ENCODE results near the gene WNT5B.

The WNT5B gene

DNA sequence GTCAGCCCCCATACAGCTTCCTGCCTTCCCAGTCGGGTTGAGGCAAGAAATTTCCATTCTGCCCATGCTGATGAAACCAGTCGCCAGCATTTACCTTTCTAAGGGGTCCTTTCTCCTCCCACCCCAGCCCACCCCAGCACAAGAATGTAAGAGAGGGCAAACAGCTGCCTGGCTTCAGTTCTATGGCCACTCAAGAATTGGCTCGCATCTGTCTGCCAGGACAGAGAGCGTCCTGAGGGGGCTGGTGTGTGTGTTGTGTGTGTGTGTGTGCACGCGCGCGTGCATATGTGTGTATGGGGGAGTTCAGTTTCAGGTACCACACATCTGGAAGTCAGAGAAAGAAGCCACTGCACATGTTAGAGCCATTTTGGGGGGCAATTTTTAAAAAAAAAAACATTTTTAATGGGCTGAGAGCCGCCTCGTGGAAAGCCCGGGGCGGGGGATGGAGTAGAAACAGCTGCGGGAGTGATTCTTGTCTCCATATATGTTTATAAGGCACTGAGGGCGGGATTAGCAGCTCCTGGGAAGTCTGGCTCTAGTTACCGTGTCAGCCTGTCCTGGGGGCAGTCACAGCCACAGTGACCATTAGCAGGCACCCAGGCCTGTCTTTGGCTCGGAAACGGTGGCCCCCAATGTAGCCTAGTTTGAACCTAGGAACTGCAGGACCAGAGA is at the start of gene WNT5B:
WNT5B (plus strand) TSS at position 566 of the 672 bp plus-strand sequence. CDS start 2,124 bp downstream, outside the sequence.
- H3K4me3 Mint-ChIP-seq: peak within 1 kb of the TSS; percentile 75
- peaks cover 29% of the 10 kb centered on the region for H3K4me1 Mint-ChIP-seq
- peaks cover 53% of the 10 kb centered on the region for H3K27me3 Mint-ChIP-seq
- H3K36me3 Mint-ChIP-seq: no peaks in the 10 kb centered on the region
- ATAC-seq: no peak
- peak within 1 kb of the TSS; percentile 25 for H3K27ac Mint-ChIP-seq
- H3K9me3 Mint-ChIP-seq: no peaks in the 10 kb centered on the region

DNA sequence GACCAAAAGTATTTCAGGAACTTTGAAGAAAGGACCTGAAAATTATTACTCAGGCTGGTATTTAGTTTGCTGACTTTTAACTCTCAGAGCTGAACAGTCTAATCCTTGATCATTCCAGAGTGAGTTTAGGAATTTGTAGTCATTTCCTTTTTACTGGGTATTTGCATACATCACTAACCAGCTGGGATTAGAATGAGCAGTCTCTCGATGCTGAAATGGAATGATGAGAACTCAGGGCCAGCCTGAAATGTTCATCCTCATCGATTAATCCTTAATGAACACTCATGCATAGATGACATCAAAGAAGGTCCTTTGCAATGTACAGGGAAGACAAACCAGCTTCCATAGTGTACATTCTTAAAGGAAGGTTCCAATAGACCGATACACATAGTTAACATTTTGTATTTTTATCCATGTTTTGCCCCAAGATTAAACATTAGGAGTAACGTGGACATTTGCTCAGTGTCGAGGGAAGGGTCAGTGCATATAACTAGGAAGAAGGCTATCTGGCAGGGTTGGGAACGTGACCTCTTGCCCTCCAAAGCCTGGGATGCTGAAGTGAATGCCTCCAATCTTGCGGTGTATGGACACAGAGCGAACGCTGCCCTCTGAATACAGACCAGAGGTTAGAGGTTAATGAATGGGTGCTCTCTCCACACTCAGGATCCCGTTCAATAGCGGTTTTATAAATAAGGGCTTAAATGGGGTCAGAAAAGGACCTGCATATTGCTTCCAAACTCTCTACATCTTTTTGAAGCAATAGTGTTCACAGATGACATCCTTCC is 49.2 kb upstream of the WNT5B start:
- no peaks in the 10 kb centered on the region for H3K36me3 Mint-ChIP-seq
- H3K4me3 Mint-ChIP-seq: no peak overlapping the region
- H3K4me1 Mint-ChIP-seq: peaks cover 28% of the 10 kb centered on the region
- no peak for ATAC-seq
- no peaks in the 10 kb centered on the region for H3K27me3 Mint-ChIP-seq
- H3K27ac Mint-ChIP-seq: no peak overlapping the region
- H3K9me3 Mint-ChIP-seq: no peaks in the 10 kb centered on the region

DNA sequence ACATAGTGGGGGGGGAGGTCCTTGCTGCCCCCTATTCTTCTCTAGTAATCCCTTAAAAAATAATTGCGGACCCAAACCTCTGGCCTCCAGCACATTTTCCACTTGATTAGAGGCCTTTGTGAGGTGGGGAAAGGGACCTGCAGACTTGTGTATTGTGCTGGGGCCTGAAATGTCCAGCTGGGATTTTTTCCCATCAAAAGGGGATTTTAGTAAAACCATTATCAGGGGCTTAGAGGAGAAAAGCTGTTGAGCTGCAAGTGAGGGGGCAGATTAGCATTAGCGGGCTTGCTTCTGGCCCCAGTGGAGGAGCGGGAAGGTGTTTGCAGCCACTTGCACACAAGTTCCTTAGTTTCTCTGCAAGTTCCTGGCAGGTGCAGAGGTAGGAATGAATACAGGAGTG is 48.5 kb upstream of the WNT5B start:
- no peaks in the 10 kb centered on the region for H3K36me3 Mint-ChIP-seq
- no peaks in the 10 kb centered on the region for H3K27me3 Mint-ChIP-seq
- H3K4me1 Mint-ChIP-seq: peaks cover 24% of the 10 kb centered on the region
- H3K27ac Mint-ChIP-seq: no peak overlapping the region
- no peak for ATAC-seq
- H3K4me3 Mint-ChIP-seq: no peak overlapping the region
- H3K9me3 Mint-ChIP-seq: no peaks in the 10 kb centered on the region

DNA sequence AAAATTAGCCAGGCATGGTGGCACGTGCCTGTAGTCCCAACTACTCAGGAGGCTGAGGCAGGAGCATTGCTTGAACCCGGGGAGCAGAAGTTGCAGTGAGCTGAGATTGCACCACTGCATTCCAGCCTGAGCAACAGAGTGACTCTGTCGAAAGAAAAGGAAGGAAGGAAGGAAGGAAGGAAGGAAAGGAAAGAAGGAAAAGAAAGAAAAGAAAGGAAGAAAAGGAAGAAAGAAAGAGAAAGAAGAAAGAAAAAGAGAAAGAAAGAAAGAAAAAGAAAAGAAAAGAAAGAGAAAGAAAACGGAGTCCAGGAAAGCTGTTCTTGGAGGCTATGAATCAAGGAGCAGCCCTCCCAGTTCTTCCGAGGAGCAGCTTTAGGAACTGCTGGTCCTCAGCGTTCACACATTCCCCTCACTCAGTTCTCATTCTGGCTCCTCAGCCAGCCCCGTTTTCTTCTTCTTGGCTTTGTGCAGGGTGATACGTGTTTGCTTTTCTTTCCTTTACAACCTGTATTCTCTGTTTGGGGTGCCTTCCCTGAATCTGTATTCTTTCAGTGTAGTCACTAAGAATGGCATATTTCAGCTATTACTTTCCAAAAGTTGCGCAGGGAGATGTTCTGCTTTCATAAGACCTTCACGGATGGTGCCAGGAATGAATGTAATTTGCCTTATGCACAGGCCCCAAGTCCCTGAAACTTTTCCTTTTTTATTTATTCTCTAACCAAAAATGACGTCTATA is 46.9 kb upstream of the WNT5B start:
- Mint-ChIP-seq H3K4me3 (no peak overlapping the region), H3K27me3 (no peaks in the 10 kb centered on the region), H3K4me1 (peaks cover 21% of the 10 kb centered on the region), H3K27ac (peak overlapping the region; percentile 23), H3K9me3 (no peaks in the 10 kb centered on the region), H3K36me3 (no peaks in the 10 kb centered on the region)
- no peak for ATAC-seq

DNA sequence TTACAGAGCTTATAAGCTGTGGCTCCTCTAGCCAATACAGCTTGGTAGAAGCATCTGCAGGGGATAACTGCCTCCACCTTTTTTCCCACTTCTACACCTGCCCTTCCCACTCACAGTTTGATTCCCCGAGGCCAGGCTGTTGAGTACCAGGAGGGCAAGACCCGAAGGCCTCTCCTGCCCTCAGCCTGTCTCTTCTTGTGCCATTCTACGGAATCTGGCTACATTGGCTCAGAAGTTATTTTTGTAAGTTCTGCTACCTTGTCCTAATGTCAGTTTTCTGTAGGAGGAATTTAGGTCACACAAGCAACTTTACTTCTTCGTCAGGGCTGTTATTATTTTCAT is 46.4 kb upstream of the WNT5B start:
- H3K4me1 Mint-ChIP-seq: peaks cover 23% of the 10 kb centered on the region
- no peaks in the 10 kb centered on the region for H3K9me3 Mint-ChIP-seq
- H3K4me3 Mint-ChIP-seq: no peak overlapping the region
- no peak for ATAC-seq
- H3K36me3 Mint-ChIP-seq: no peaks in the 10 kb centered on the region
- H3K27me3 Mint-ChIP-seq: no peaks in the 10 kb centered on the region
- no peak overlapping the region for H3K27ac Mint-ChIP-seq

DNA sequence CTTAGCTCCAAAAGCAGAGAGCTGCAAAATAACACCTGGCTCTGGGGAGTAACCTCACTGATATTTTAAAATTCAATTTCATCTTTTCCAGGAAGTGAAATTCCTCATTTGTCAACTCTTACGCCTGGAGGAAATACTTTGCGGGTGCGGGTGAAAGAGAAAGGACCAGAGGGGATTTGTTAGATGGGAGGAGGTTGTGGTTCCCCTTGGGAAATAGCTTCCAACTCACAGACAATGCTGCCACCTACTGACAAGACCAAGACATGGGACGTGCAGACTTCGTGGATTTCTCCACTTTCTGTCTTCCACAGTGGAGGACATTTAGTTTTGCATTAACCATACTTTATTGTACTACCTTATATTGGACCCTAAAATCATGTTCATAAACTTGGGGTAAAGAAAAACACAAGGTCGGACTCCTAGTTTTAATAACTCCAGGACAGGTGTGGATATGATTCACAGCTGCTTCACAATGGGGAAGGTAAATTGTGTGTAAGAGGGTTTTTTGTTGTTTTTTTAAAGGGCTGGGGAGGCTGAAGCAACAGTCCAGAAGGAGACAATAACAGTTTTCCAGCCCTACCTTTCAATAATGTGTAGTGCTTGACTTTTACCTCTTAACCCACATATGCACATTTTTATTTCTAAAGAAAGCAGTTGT is 45.5 kb upstream of the WNT5B start:
- peak overlapping the region; percentile 59 for H3K27ac Mint-ChIP-seq
- H3K4me1 Mint-ChIP-seq: peaks cover 31% of the 10 kb centered on the region
- no peaks in the 10 kb centered on the region for H3K36me3 Mint-ChIP-seq
- H3K9me3 Mint-ChIP-seq: no peaks in the 10 kb centered on the region
- H3K4me3 Mint-ChIP-seq: peak overlapping the region; percentile 63
- no peaks in the 10 kb centered on the region for H3K27me3 Mint-ChIP-seq
- ATAC-seq: peak; percentile 89

DNA sequence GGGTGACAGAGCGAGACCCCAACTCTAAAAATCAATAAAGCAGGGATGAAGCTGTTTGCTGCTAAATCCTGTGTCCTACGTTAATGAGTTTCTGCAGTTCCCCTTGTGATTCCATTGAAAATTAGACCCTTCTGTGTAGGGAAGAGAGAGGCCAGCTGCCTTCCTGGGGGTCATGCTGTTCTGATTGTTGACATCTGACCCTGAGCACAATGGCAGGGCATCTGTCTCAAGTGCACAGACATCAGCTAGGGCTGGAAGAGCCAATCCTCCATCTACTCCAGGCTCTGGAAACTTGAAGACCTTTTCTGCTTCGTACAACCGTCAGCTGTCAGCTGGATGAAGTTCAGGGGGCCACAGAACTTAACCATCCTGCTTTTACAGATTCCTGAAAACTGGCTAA is 44.7 kb upstream of the WNT5B start:
- H3K9me3 Mint-ChIP-seq: no peaks in the 10 kb centered on the region
- no peak for ATAC-seq
- H3K4me1 Mint-ChIP-seq: peaks cover 39% of the 10 kb centered on the region
- no peaks in the 10 kb centered on the region for H3K27me3 Mint-ChIP-seq
- no peak overlapping the region for H3K27ac Mint-ChIP-seq
- H3K36me3 Mint-ChIP-seq: no peaks in the 10 kb centered on the region
- no peak overlapping the region for H3K4me3 Mint-ChIP-seq

DNA sequence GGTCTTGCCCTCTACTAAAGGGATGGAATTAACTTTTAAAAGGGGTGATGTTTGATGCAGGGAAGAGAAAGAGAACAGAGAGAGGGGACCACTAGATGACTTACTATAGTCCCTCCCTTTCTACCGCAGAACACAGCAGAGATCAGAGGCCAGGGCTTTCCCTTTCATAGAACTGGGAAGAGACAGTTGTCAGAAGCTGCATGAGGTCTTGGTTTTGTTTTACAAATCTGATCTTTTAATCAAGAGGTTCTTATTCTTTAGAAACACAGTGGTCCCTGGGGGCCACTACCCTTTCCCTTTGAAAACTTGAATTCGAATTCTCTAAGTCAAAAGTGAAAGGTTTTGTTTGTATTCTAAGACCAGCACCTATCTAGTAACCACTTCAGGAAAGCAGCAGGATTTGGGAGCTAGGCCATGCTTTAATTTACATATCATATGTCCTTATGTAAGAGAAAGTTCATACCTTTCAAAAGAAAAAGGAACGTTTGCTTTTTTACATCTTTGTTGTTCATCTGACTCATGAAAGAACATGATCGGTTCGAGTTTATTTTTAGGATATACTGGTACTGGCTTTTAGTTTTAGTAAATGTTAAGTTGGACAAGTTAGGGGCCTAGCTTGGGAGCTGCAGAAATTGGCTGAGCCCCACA is 41.0 kb upstream of the WNT5B start:
- Mint-ChIP-seq H3K36me3 (peaks cover 16% of the 10 kb centered on the region), H3K27ac (peak overlapping the region; percentile 75), H3K4me3 (no peak overlapping the region), H3K4me1 (peaks cover 63% of the 10 kb centered on the region), H3K27me3 (no peaks in the 10 kb centered on the region), H3K9me3 (no peaks in the 10 kb centered on the region)
- ATAC-seq: no peak

DNA sequence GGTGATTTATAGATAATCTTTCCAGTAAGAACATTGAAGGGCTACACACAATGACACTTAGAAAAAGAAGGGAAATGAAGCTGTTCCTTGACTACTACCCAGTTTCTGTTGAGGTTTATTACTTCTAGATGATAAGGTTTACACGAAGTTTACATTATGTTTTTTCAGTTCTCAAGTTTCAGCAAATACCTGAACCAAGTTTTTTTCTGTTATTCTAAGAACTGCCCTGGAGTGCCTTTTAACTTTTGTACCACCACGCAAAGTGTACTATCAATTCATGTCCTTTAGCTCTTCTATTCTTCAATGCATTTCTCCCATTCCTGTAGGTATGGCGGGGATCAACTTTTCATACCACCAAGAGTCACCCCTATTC is 40.5 kb upstream of the WNT5B start:
- ATAC-seq: no peak
- peaks cover 16% of the 10 kb centered on the region for H3K36me3 Mint-ChIP-seq
- H3K27me3 Mint-ChIP-seq: no peaks in the 10 kb centered on the region
- peak overlapping the region; percentile 75 for H3K27ac Mint-ChIP-seq
- H3K4me1 Mint-ChIP-seq: peaks cover 63% of the 10 kb centered on the region
- H3K4me3 Mint-ChIP-seq: no peak overlapping the region
- no peaks in the 10 kb centered on the region for H3K9me3 Mint-ChIP-seq

DNA sequence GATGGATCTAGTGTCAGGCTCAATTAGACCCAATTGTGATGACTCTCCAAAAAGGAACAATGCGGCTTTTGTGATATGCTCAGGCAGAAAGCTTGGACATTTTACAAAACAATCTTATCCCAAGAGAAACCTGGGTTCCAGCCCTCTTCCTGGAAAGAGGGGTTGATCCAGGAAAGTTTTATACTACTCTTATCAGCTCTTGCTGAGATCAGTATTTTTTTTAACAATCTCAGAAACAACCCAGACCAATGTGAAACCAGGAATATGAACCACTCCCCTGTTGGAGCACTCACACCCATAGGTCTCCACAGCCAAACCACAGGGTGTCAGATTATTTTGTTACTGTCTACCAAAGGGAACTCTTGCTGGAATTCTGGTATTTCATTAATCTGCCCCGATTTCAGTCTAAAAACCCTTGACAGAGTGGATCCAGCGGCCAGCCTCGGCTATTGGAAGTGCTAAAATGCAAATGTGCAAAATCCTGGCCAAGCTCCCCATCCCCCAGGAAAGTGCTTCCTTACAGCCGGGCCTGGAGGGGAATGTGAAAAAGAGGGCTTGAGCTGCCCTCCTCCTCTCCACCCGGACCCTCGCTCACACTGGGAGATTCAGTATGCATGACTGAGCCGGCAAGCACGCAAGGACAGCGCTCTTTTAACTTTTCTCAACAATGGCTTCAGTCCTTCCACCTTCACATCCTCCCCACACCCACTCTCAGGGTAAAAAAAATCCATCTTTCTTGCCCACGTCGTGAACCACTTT is 38.6 kb upstream of the WNT5B start:
- peak overlapping the region; percentile 89 for H3K27ac Mint-ChIP-seq

DNA sequence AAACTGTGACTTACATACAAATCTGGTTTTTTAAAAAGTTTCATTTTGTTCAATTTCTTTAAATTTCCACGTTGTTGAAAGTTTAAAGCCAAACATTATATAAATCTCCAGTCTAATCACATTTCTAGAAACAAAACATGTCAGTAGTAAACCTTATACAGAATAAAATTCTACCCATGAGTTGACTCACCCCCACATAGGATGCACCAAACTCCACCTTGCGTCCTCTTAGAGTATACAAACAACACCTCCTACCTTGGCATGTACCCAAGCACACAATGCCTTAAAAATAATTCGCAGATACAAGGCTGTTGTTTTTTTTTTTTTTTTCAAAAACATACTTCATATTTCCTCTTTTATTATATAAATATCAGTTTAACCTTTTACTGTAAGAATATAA is 38.0 kb upstream of the WNT5B start:
- H3K4me3 Mint-ChIP-seq: peak overlapping the region; percentile 92
- peaks cover 16% of the 10 kb centered on the region for H3K36me3 Mint-ChIP-seq
- no peaks in the 10 kb centered on the region for H3K9me3 Mint-ChIP-seq
- no peak for ATAC-seq
- no peaks in the 10 kb centered on the region for H3K27me3 Mint-ChIP-seq
- peak overlapping the region; percentile 89 for H3K27ac Mint-ChIP-seq
- H3K4me1 Mint-ChIP-seq: peaks cover 70% of the 10 kb centered on the region

More for the DNA sequence above, 38.6 kb upstream of the WNT5B start:
- H3K27me3 Mint-ChIP-seq: no peaks in the 10 kb centered on the region
- peak overlapping the region; percentile 92 for H3K4me3 Mint-ChIP-seq
- ATAC-seq: no peak
- peaks cover 67% of the 10 kb centered on the region for H3K4me1 Mint-ChIP-seq
- H3K9me3 Mint-ChIP-seq: no peaks in the 10 kb centered on the region
- peaks cover 16% of the 10 kb centered on the region for H3K36me3 Mint-ChIP-seq

DNA sequence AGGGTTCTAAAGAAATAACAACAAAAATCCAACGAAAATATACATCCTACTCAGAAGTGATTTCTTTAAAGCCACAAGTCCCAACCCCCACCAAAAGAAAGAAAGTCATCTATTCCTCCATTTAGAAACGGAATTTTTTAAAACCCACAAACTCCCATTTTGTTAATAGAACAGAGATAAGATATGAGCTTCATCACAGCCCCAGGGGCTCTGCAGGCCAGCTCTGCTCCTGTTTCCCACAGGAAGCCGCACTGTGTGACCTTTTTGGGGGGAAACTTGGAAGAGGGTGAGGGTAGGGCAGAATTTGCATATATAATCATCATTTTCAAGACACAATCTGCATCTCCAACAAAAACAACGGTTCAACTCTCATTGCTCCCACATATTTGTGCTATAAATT is 37.5 kb upstream of the WNT5B start:
- peak overlapping the region; percentile 89 for H3K27ac Mint-ChIP-seq
- H3K36me3 Mint-ChIP-seq: peaks cover 16% of the 10 kb centered on the region
- no peaks in the 10 kb centered on the region for H3K9me3 Mint-ChIP-seq
- peaks cover 70% of the 10 kb centered on the region for H3K4me1 Mint-ChIP-seq
- H3K27me3 Mint-ChIP-seq: no peaks in the 10 kb centered on the region
- H3K4me3 Mint-ChIP-seq: peak overlapping the region; percentile 92
- no peak for ATAC-seq

DNA sequence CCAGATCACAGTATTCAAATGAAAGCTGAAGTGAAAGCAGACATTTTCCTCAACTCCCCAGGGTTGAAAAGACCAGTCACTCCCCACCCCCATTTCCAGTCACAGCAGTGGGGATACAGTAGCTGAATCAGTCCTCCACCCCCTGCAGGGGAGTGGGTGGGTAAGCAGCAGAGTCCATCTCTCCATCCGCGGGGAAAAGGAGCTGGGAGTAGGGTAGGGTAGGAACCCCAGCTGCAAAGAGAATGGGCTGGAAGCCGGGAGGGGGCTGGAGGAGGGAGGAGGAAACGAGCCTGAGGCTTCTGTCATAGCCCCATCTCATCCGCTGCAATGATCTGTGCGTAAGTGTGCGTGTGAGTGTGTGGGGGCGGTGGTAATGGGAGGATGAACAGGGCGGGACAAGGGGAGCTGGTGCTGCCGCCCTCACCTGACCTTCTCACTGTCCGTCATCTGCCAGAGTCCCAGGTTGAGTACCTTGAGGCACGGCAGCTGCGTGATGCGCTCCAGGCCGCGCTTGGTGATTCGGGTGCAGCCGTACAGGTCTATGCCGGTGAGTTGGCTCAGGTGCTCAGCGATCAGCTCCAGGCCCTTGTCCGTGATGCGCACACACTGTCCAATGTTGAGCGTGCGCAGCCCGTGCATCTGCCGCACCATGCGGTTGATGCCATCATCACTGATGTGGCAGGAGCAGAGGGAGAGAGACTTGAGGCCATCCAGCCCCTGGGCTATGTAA is 36.4 kb upstream of the WNT5B start:
- peak; percentile 58 for ATAC-seq
- Mint-ChIP-seq H3K4me3 (peak overlapping the region; percentile 92), H3K27me3 (no peaks in the 10 kb centered on the region), H3K36me3 (peaks cover 16% of the 10 kb centered on the region), H3K9me3 (no peaks in the 10 kb centered on the region), H3K27ac (peak overlapping the region; percentile 89), H3K4me1 (peaks cover 69% of the 10 kb centered on the region)
